Measurements from ENCODE around the gene ARID1B. TPM values are rescaled to one million over a fixed set of nuclear protein-coding genes. Genes with fewer than 3 reads are reported as not detected.

The ARID1B gene
- total RNA-seq = 50.5 and 70.7 TPM in 2 replicates

DNA sequence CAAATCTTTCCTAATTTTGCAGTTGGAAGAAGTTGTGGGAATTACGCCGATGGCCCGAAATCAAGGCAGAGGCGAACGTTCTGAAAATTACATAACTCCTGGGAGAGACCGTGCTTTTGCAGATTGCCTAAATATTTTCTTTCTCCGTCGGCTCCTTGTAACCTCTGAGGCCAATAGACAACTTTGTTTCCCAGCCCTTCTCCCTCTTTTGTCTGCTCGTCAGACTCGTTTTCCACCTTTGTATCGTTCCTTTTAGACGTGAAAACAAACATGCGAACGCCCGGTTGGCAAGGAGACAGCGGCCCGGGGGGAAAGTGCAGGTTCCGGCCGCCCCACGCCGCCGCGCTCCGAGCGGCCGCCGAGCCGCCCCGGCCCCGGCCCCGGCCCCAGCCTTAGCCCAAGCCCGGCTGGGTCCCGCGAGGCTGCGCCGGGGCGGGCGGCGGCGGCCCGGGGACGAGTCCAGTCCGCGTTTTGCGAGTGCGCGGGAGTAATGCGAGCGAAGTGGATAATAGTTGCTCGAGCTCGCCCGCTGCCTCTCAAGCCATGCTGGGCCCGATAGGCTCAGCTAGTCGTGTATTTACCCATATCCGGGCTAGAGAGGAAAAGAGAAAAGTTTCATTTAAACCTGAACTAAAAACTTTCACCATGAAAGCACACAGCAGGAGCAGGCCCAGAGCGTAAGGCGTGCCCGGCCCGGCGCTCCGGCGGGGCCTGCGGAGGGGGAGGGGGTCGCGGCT, at the start of gene ARID1B:
ARID1B (plus strand) TSS at position 539 of the 737 bp plus-strand sequence. CDS start 303 bp downstream, outside the sequence.

Small RNA genes lying within 50 kb of the gene (small RNA-seq; reads per million reads assigned to genes)
- gene AL355297.2 (0.60 reads per million, percentile 36 among the genes with 10 or more reads in this experiment), gene MIR4466 (not detected)
